NT2/D1 (cell line): ENCODE measurements around the gene VPS72.

Source experiments
- YY1 ChIP-seq: IDR thresholded peaks from 2 replicates; pipeline ENCODE4 v1.6.1; 2011; ENCODE audit not compliant: insufficient read length, insufficient read depth
- ZNF274 ChIP-seq: IDR thresholded peaks from 2 replicates; pipeline ENCODE4 v1.6.1; 2011; ENCODE audit warnings: mild to moderate bottlenecking, low read depth, low read length

DNA sequence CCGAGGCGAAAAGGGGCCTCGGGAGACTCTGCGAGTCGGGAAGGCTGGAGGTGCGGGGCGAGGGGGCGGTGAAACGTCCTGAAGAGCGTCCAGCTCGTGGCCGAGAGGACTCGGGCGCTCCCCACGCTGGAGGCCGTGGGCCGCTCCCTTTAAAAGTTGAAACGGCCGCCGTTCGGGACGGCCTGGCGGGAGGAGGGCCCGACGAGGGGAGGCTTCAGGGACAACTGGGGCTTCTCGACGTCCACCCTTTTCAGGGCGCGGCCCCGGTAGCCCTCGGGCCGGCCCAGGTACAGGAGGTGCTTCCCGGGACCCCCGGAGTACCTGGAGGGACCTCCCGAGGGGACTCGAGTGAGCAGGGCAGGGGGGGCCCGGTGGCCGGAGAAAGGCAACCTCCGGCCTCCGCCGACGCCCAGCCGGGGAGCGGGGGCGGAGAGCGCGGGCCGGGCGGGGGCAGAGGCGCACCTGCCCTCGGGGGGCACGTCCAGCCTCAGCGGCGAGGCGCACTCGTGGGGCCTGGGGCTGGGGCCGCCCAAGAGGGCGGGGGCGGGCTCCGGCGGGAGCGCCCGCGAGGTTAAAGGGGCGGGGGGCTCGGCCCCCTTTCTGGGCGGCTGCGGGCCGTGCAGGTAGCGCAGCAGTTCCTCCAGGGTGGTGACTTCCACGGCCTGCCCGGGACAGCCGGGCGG is 57.5 kb downstream of the VPS72 start:
- TF ChIP-seq ZNF274 (no peak), YY1 (no peak)
